MM.1S (cell line): ENCODE results near the gene MED25.

Source experiments
- DNase-seq: peaks from one replicate; pipeline ENCODE4 v3.0.0-alpha.2; 2015
- H2AFZ ChIP-seq: fragments of 300-600 bp; sonication (generic); 2 replicates; pipeline ENCODE4 v1.6.0; 2016; ENCODE audit warnings: antibody characterized with exemption, low read length
- H3F3A ChIP-seq: fragments of 300-600 bp; sonication (generic); 2 replicates; pipeline ENCODE4 v1.6.1; 2016; ENCODE audit warnings: mild to moderate bottlenecking, antibody characterized with exemption, low read length, moderate library complexity, mixed read lengths; ENCODE audit not compliant: insufficient read depth
- H3K27ac ChIP-seq: fragments of 300-600 bp; sonication (generic); 2 replicates; pipeline ENCODE4 v1.5.1; 2016; ENCODE audit warnings: mild to moderate bottlenecking, low read length
- H3K27me3 ChIP-seq: fragments of 300-600 bp; sonication (generic); replicated peaks from 2 replicates; pipeline ENCODE4 v1.6.0; 2016; ENCODE audit warnings: low read length; ENCODE audit not compliant: insufficient read depth
- H3K36me3 ChIP-seq: fragments of 300-600 bp; sonication (generic); replicated peaks from 2 replicates; pipeline ENCODE4 v1.6.1; 2016; ENCODE audit warnings: mild to moderate bottlenecking, low read length, mixed read lengths; ENCODE audit not compliant: insufficient read depth
- H3K4me1 ChIP-seq: fragments of 300-600 bp; sonication (generic); 2 replicates; pipeline ENCODE4 v1.6.1; 2016; ENCODE audit warnings: low read length, mixed read lengths
- H3K4me2 ChIP-seq: fragments of 300-600 bp; sonication (generic); 2 replicates; pipeline ENCODE4 v1.6.0; 2016; ENCODE audit warnings: low read depth, low read length
- H3K4me3 ChIP-seq: fragments of 300-600 bp; sonication (generic); 2 replicates; pipeline ENCODE4 v1.5.1; 2016; ENCODE audit warnings: low read length, mixed read lengths
- H3K79me2 ChIP-seq: fragments of 300-600 bp; sonication (generic); 2 replicates; pipeline ENCODE4 v1.6.1; 2016; ENCODE audit warnings: mixed run types, low read length, mixed read lengths
- H3K9ac ChIP-seq: fragments of 300-600 bp; sonication (generic); 2 replicates; pipeline ENCODE4 v1.6.1; 2016; ENCODE audit warnings: low read length, mixed read lengths
- H3K9me2 ChIP-seq: fragments of 300-600 bp; sonication (generic); replicated peaks from 2 replicates; pipeline ENCODE4 v1.6.1; 2016; ENCODE audit warnings: mild to moderate bottlenecking, low read length, mixed read lengths; ENCODE audit not compliant: insufficient read depth
- H3K9me3 ChIP-seq: fragments of 300-600 bp; sonication (generic); replicated peaks from 2 replicates; pipeline ENCODE4 v1.6.1; 2016; ENCODE audit warnings: mild to moderate bottlenecking, low read length, mixed read lengths; ENCODE audit not compliant: insufficient read depth
- H4K20me1 ChIP-seq: fragments of 300-600 bp; sonication (generic); 2 replicates; pipeline ENCODE4 v1.6.1; 2016; ENCODE audit warnings: mild to moderate bottlenecking, low read length, moderate library complexity, mixed read lengths; ENCODE audit not compliant: insufficient read depth
- EZH2 ChIP-seq: fragments of 300-600 bp; sonication (generic); optimal IDR thresholded peaks from 2 replicates; pipeline ENCODE3; 2017; ENCODE audit warnings: low read depth, mild to moderate bottlenecking, antibody characterized with exemption, low read length, mixed read lengths
- EZH2phosphoT487 ChIP-seq: fragments of 300-600 bp; sonication (generic); IDR thresholded peaks from 2 replicates; pipeline ENCODE4 v1.6.1; 2018; ENCODE audit warnings: antibody characterized with exemption, low read length
- TF ChIP-seq, protein P1 (sequence below): fragments of 300-600 bp; sonication (generic); IDR thresholded peaks from 2 replicates; pipeline ENCODE4 v1.5.1; 2016; ENCODE audit warnings: antibody characterized with exemption, low read length, mixed read lengths

Gene MED25

GRCh38 chr19:49817964-49818648, at the start of gene MED25:
Gene MED25 (plus strand): TSS chr19:49818289. CDS start chr19:49818342, 53 bp downstream.
- Histone ChIP-seq H3K9me2 (no peaks in the 10 kb centered on the region), H3K4me1 (peaks cover 11% of the 10 kb centered on the region; the same call in 1 of the 2 replicates), H4K20me1 (no peaks in the 10 kb centered on the region), H3F3A (peaks cover 1% of the 10 kb centered on the region; the same call in 1 of the 2 replicates), H3K79me2 (peaks cover 35% of the 10 kb centered on the region), H3K4me3 (peak within 1 kb of the TSS; percentile 99), H3K4me2 (peak within 1 kb of the TSS; percentile 90), H3K27ac (peak within 1 kb of the TSS; percentile 92), H2AFZ (peak within 1 kb of the TSS; percentile 69), H3K9me3 (no peaks in the 10 kb centered on the region), H3K9ac (peak within 1 kb of the TSS; percentile 98), H3K36me3 (no peaks in the 10 kb centered on the region), H3K27me3 (no peaks in the 10 kb centered on the region)
- DNase-seq = peak; percentile 84
- TF ChIP-seq EZH2 = no peak

DNA sequence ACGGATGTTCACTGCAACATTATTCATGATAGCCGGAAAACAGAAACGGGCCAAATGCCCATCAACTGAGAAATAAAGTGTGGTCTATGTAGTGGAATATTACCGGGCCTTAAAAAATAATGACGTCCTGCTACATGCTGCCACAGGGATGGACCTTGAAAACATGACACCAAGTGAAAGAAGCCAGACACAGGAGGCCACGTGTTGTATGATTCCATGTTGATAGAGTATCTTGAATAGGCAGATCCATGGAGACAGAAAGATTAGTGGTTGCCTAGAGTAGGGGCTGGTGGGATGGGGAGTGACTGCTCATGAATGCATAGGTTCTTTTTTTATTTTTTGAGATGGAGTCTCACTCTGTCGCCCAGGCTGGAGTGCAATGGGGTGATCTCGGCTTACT, 47.6 kb upstream of the MED25 start:
- Histone ChIP-seq H4K20me1 (no peaks in the 10 kb centered on the region), H3K27ac (no peak overlapping the region), H3K9me3 (no peaks in the 10 kb centered on the region), H3K9ac (no peak overlapping the region), H3K36me3 (no peaks in the 10 kb centered on the region), H3K79me2 (peaks cover 44% of the 10 kb centered on the region), H3K27me3 (no peaks in the 10 kb centered on the region), H2AFZ (no peak overlapping the region), H3K4me1 (peaks cover 9% of the 10 kb centered on the region), H3K4me3 (no peak overlapping the region), H3K9me2 (no peaks in the 10 kb centered on the region), H3F3A (0 out of 2 replicates have a peak, but pooled peaks cover 5% of the 10 kb centered on the region), H3K4me2 (no peak overlapping the region)
- TF ChIP-seq EZH2 (no peak), EZH2phosphoT487 (no peak)
- TF ChIP-seq, protein P1, sequence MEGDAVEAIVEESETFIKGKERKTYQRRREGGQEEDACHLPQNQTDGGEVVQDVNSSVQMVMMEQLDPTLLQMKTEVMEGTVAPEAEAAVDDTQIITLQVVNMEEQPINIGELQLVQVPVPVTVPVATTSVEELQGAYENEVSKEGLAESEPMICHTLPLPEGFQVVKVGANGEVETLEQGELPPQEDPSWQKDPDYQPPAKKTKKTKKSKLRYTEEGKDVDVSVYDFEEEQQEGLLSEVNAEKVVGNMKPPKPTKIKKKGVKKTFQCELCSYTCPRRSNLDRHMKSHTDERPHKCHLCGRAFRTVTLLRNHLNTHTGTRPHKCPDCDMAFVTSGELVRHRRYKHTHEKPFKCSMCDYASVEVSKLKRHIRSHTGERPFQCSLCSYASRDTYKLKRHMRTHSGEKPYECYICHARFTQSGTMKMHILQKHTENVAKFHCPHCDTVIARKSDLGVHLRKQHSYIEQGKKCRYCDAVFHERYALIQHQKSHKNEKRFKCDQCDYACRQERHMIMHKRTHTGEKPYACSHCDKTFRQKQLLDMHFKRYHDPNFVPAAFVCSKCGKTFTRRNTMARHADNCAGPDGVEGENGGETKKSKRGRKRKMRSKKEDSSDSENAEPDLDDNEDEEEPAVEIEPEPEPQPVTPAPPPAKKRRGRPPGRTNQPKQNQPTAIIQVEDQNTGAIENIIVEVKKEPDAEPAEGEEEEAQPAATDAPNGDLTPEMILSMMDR = no peak
- DNase-seq = no peak

GRCh38 chr19:49771674-49772139, 46.4 kb upstream of the MED25 start:
- Histone ChIP-seq H3K36me3 (no peaks in the 10 kb centered on the region), H3K4me1 (peaks cover 5% of the 10 kb centered on the region; the same call in 1 of the 2 replicates), H3K27me3 (no peaks in the 10 kb centered on the region), H3F3A (no peaks in the 10 kb centered on the region), H3K9me2 (no peaks in the 10 kb centered on the region), H3K27ac (no peak overlapping the region), H4K20me1 (no peaks in the 10 kb centered on the region), H3K4me3 (no peak overlapping the region), H3K79me2 (peaks cover 44% of the 10 kb centered on the region), H2AFZ (no peak overlapping the region), H3K9ac (no peak overlapping the region), H3K4me2 (no peak overlapping the region), H3K9me3 (no peaks in the 10 kb centered on the region)
- TF ChIP-seq, protein P1 = no peak
- TF ChIP-seq EZH2phosphoT487 (no peak), EZH2 (no peak)
- no peak for DNase-seq

DNA sequence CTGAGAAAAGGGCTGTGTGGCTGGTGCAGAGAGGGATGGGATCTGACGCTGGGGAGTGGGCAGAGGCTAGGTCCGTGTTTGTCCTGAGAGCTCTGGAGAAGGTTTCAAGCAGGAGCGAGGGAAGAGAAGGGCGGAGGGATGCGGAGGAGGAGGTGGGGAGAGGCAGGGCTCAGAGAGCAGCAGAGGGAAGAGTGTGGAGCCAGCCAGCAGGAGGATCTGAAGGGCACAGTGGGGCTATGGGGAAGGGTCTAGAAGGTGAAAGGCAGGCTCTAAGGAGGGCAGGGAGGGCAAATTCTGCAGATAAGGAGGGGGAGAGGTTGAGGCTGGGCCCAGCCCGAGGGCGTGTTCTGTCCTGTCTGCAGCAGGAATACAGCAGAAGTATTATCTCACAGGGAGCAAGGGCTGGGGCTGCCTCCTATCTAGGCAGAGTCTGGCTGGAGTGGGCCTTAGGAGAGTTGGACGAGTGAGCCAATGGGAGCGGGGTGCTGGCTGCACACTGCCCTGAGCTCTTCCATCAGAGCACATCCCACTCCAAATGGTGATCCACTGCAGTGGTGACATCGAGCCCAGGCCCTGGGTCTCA, 45.1 kb upstream of the MED25 start:
- TF ChIP-seq EZH2 = no peak
- TF ChIP-seq, protein P1 = no peak
- TF ChIP-seq EZH2phosphoT487 = no peak
- H3K4me1 ChIP-seq = peaks cover 2% of the 10 kb centered on the region; the same call in 1 of the 2 replicates
- no peak overlapping the region for H3K4me2 ChIP-seq
- H3K36me3 ChIP-seq = no peaks in the 10 kb centered on the region
- no peaks in the 10 kb centered on the region for H3K27me3 ChIP-seq
- H4K20me1 ChIP-seq = no peaks in the 10 kb centered on the region
- no peaks in the 10 kb centered on the region for H3K9me2 ChIP-seq
- no peak overlapping the region for H3K4me3 ChIP-seq
- no peak overlapping the region for H2AFZ ChIP-seq
- H3K79me2 ChIP-seq = peaks cover 34% of the 10 kb centered on the region
- no peaks in the 10 kb centered on the region for H3K9me3 ChIP-seq
- DNase-seq = no peak
- H3F3A ChIP-seq = no peaks in the 10 kb centered on the region
- H3K9ac ChIP-seq = no peak overlapping the region
- no peak overlapping the region for H3K27ac ChIP-seq
